IMR-90 (cell line): Measurements from ENCODE around the gene CCM2. TPM values are rescaled to one million over a fixed set of nuclear protein-coding genes. Genes with fewer than 3 reads are reported as not detected.

ENCODE experiments used
- ATAC-seq: fragments of 200-7000 bp; cut with Tn5 transposase; 2 replicates; pipeline ENCODE4 v1.9.1; 2020; ENCODE audit warnings: low read depth, mild to moderate bottlenecking, moderate library complexity
- BruUV-seq: library from RNA; stranded (reverse); fragments of 400-500 nt; replicated peaks from 2 replicates; lab custom pipeline; 2021; lab: Mats Ljungman, UMichigan
- CTCF ChIA-PET: fragments of 300-600 bp; formaldehyde crosslinking; extraction: SDS; loops from one replicate; lab custom pipeline; 2021; ENCODE audit warnings: antibody characterized with exemption; lab: Yijun Ruan, JAX
- POLR2A ChIA-PET: fragments of 300-600 bp; sonication (Branson Sonifier 250); formaldehyde crosslinking; loops from one replicate; lab custom pipeline; 2022; ENCODE audit warnings: antibody characterized with exemption; ENCODE audit not compliant: unreplicated experiment; lab: Charles Lee
- DNase-seq: peaks from one replicate; pipeline ENCODE4 v3.0.0; 2013
- H2AFZ ChIP-seq: replicated peaks from 2 replicates; pipeline ENCODE3; 2013; ENCODE audit warnings: low read length, mild to moderate bottlenecking; ENCODE audit not compliant: poor library complexity
- H2AK5ac ChIP-seq: 2 replicates; pipeline ENCODE4 v1.6.1; 2013; ENCODE audit warnings: low read depth, low read length, inconsistent platforms
- H2AK9ac ChIP-seq: replicated peaks from 2 replicates; pipeline ENCODE3; 2013; ENCODE audit warnings: mild to moderate bottlenecking, low read depth, low read length, moderate library complexity; ENCODE audit not compliant: poor library complexity
- H2BK120ac ChIP-seq: 2 replicates; pipeline ENCODE4 v1.6.1; 2013; ENCODE audit warnings: low read depth, low read length, inconsistent platforms
- H2BK15ac ChIP-seq: 3 replicates; pipeline ENCODE4 v1.6.1; 2013; ENCODE audit warnings: low read depth, low read length, inconsistent platforms
- H2BK20ac ChIP-seq: 2 replicates; pipeline ENCODE4 v1.6.1; 2013; ENCODE audit warnings: low read depth, mild to moderate bottlenecking, inconsistent platforms, low read length, moderate library complexity
- H2BK5ac ChIP-seq: 2 replicates; pipeline ENCODE4 v1.6.1; 2013; ENCODE audit warnings: mild to moderate bottlenecking, low read depth, low read length, inconsistent platforms; ENCODE audit not compliant: poor library complexity, severe bottlenecking
- H3K14ac ChIP-seq: replicated peaks from 2 replicates; pipeline ENCODE4 v1.6.1; 2013; ENCODE audit warnings: low read depth, low read length, inconsistent platforms
- H3K18ac ChIP-seq: 2 replicates; pipeline ENCODE4 v1.6.1; 2013; ENCODE audit warnings: low read depth, low read length, control low read depth
- H3K23ac ChIP-seq: 2 replicates; pipeline ENCODE4 v1.6.1; 2013; ENCODE audit warnings: low read depth, low read length, inconsistent platforms
- H3K27ac ChIP-seq: 2 replicates; pipeline ENCODE4 v1.5.1; 2013; ENCODE audit warnings: mild to moderate bottlenecking, control low read depth, low read length; ENCODE audit not compliant: insufficient read depth
- H3K27me3 ChIP-seq: 2 replicates; pipeline ENCODE4 v1.6.1; 2013; ENCODE audit warnings: low read length; ENCODE audit not compliant: control insufficient read depth, insufficient read depth
- H3K36me3 ChIP-seq: 2 replicates; pipeline ENCODE4 v1.6.1; 2013; ENCODE audit warnings: low read length, mixed read lengths; ENCODE audit not compliant: control insufficient read depth, insufficient read depth
- H3K4ac ChIP-seq: 2 replicates; pipeline ENCODE4 v1.6.1; 2013; ENCODE audit warnings: low read depth, low read length, inconsistent platforms
- H3K4me1 ChIP-seq: 2 replicates; pipeline ENCODE4 v1.6.1; 2013; ENCODE audit warnings: low read length, mixed read lengths; ENCODE audit not compliant: control insufficient read depth, insufficient read depth
- H3K4me2 ChIP-seq: 2 replicates; pipeline ENCODE4 v1.6.1; 2013; ENCODE audit warnings: low read depth, mild to moderate bottlenecking, control low read depth, low read length, moderate library complexity
- H3K4me3 ChIP-seq: 2 replicates; pipeline ENCODE4 v1.5.1; 2013; ENCODE audit warnings: low read depth, mild to moderate bottlenecking, control low read depth, low read length, moderate library complexity; ENCODE audit not compliant: insufficient read depth
- H3K56ac ChIP-seq: 2 replicates; pipeline ENCODE4 v1.6.1; 2013; ENCODE audit warnings: low read length, inconsistent platforms; ENCODE audit not compliant: insufficient read depth; ENCODE audit errors: extremely low read depth
- H3K79me1 ChIP-seq, 2 experiments: 2 replicates each; pipeline ENCODE4 v1.6.1; 2013; ENCODE audit warnings: low read length in 2 of 2, inconsistent platforms in 1 of 2, low read depth in 1 of 2
- H3K9ac ChIP-seq: 2 replicates; pipeline ENCODE4 v1.6.1; 2013; ENCODE audit warnings: low read depth, low read length, control low read depth
- H3K9me1 ChIP-seq: 2 replicates; pipeline ENCODE4 v1.6.1; 2013; ENCODE audit warnings: low read length, inconsistent platforms; ENCODE audit not compliant: insufficient read depth
- H3K9me3 ChIP-seq: 2 replicates; pipeline ENCODE4 v1.6.1; 2013; ENCODE audit warnings: low read length; ENCODE audit not compliant: control insufficient read depth, insufficient read depth
- H4K20me1 ChIP-seq: 2 replicates; pipeline ENCODE4 v1.6.1; 2013; ENCODE audit warnings: low read length, inconsistent platforms; ENCODE audit not compliant: insufficient read depth
- H4K5ac ChIP-seq: 2 replicates; pipeline ENCODE4 v1.6.1; 2013; ENCODE audit warnings: mild to moderate bottlenecking, low read depth, low read length, control low read depth
- H4K8ac ChIP-seq, 2 experiments: 2 replicates each; pipeline ENCODE4 v1.6.1; 2013; ENCODE audit warnings: low read depth in 2 of 2, low read length in 2 of 2, control low read depth in 1 of 2, inconsistent platforms in 1 of 2
- H4K91ac ChIP-seq: 2 replicates; pipeline ENCODE4 v1.6.1; 2013; ENCODE audit warnings: low read depth, low read length, inconsistent platforms; ENCODE audit not compliant: insufficient read depth
- BHLHE40 ChIP-seq: fragments of 150-350 bp; IDR thresholded peaks from 2 replicates; pipeline ENCODE4 v1.6.1; 2016; ENCODE audit warnings: mild to moderate bottlenecking, low read depth, low read length
- CEBPB ChIP-seq: IDR thresholded peaks from 2 replicates; pipeline ENCODE4 v1.6.1; 2012; ENCODE audit warnings: low read depth, low read length, improper control_type of control experiment
- CHD1 ChIP-seq: IDR thresholded peaks from 2 replicates; pipeline ENCODE4 v1.6.1; 2012; ENCODE audit warnings: low read depth, low read length, improper control_type of control experiment
- ELK1 ChIP-seq: fragments of 150-350 bp; IDR thresholded peaks from 2 replicates; pipeline ENCODE4 v1.6.1; 2016; ENCODE audit warnings: low read depth, mild to moderate bottlenecking, low read length, moderate library complexity, borderline replicate concordance
- FOS ChIP-seq: fragments of 150-350 bp; IDR thresholded peaks from 2 replicates; pipeline ENCODE4 v1.6.1; 2016; ENCODE audit warnings: low read depth, low read length
- MAFK ChIP-seq: IDR thresholded peaks from 2 replicates; pipeline ENCODE4 v1.6.1; 2012; ENCODE audit warnings: low read depth, low read length, improper control_type of control experiment
- MAZ ChIP-seq: IDR thresholded peaks from 2 replicates; pipeline ENCODE4 v1.6.1; 2012; ENCODE audit warnings: low read depth, mild to moderate bottlenecking, low read length, improper control_type of control experiment, moderate library complexity, borderline replicate concordance
- MXI1 ChIP-seq: IDR thresholded peaks from 2 replicates; pipeline ENCODE4 v1.6.1; 2012; ENCODE audit warnings: low read depth, mild to moderate bottlenecking, low read length, moderate library complexity, borderline replicate concordance
- NFE2L2 ChIP-seq: fragments of 150-350 bp; IDR thresholded peaks from 2 replicates; pipeline ENCODE4 v1.6.1; 2016; ENCODE audit warnings: low read depth, mild to moderate bottlenecking, low read length
- POLR2A ChIP-seq: IDR thresholded peaks from 2 replicates; pipeline ENCODE4 v1.6.1; 2012; ENCODE audit warnings: mild to moderate bottlenecking, low read depth, low read length
- RAD21 ChIP-seq: IDR thresholded peaks from 2 replicates; pipeline ENCODE4 v1.6.1; 2012; ENCODE audit warnings: low read length, improper control_type of control experiment
- RCOR1 ChIP-seq: IDR thresholded peaks from 2 replicates; pipeline ENCODE4 v1.6.1; 2012; ENCODE audit warnings: mild to moderate bottlenecking, low read length, improper control_type of control experiment; ENCODE audit not compliant: insufficient replicate concordance
- RFX5 ChIP-seq: IDR thresholded peaks from 2 replicates; pipeline ENCODE4 v1.8.0; 2012; ENCODE audit warnings: low read depth, mild to moderate bottlenecking, low read length, moderate library complexity
- SMC3 ChIP-seq: fragments of 150-350 bp; IDR thresholded peaks from 2 replicates; pipeline ENCODE4 v1.6.1; 2016; ENCODE audit warnings: low read depth, mild to moderate bottlenecking, antibody characterized with exemption, low read length, moderate library complexity
- USF2 ChIP-seq: fragments of 150-350 bp; IDR thresholded peaks from 2 replicates; pipeline ENCODE4 v1.6.1; 2017; ENCODE audit warnings: mild to moderate bottlenecking, antibody characterized with exemption, low read length, low read depth
- WGBS, 2 experiments: methylation state at CpG; one replicate each; pipeline versions ENCODE4 v1.1.5 to v1.1.7; 2013; ENCODE audit warnings: missing lambda C conversion rate in 2 of 2; ENCODE audit not compliant: insufficient read length in 1 of 2; ENCODE audit errors: extremely low coverage in 2 of 2; 5-methylcytosine and 5-hydroxymethylcytosine counted together
- dilution Hi-C: fragments of 300-500 bp; cut with HindIII; formaldehyde crosslinking; loops from one replicate; pipeline ENCODE4 v1.14.3; 2018; ENCODE audit warnings: low sequenced_read_pairs; ENCODE audit not compliant: unreplicated experiment
- in situ Hi-C: fragments of 300-500 bp; cut with MboI; formaldehyde crosslinking; loops from 3 replicates; pipeline ENCODE4 v1.14.3; 2019; ENCODE audit warnings: low sequenced_read_pairs, inconsistent platforms, mixed read lengths
- intact Hi-C: fragments of 100-400 bp; cut with micrococcal nuclease; formaldehyde crosslinking; loops from 2 replicates; pipeline ENCODE4 v1.10.0; 2022
- polyA plus RNA-seq, 3 experiments: library from polyadenylated mRNA; depleted of rRNA; stranded (reverse); fragments of >200 nt; gene quantifications; 2 replicates each; pipeline ENCODE4 v1.2.3, GENCODE V29; 2012; ENCODE audit warnings: low replicate concordance in 1 of 3
- total RNA-seq: library from RNA; depleted of rRNA; stranded (reverse); fragments of >200 nt; gene quantifications from 2 replicates; pipeline ENCODE4 v1.2.3, GENCODE V29; 2012
- TF ChIP-seq, protein P1 (sequence below): conservative IDR thresholded peaks from 2 replicates; pipeline ENCODE4 v1.5.1; 2012; ENCODE audit warnings: mild to moderate bottlenecking, low read depth, low read length, improper control_type of control experiment

CCM2 gene
- total and polyA plus RNA-seq, 2 of the 4 experiments (the other 2 are of a cell fraction), result 65.2 to 78.5 TPM

- H3K23ac ChIP-seq, result no peak overlapping the region
- H2BK5ac ChIP-seq, result no peak overlapping the region
- H3K4me1 ChIP-seq, result no peaks in the 10 kb centered on the region
- no peaks in the 10 kb centered on the region for H3K27me3 ChIP-seq
- H3K9ac ChIP-seq, result no peak overlapping the region
- DNase-seq (no peak), ATAC-seq (no peak)
- peaks cover 11% of the 10 kb centered on the region for H3K36me3 ChIP-seq
- no peak overlapping the region for H4K8ac ChIP-seq
- H3K18ac ChIP-seq, result no peak overlapping the region
- peaks cover 16% of the 10 kb centered on the region; the same call in 1 of the 2 replicates for H4K20me1 ChIP-seq
- intact Hi-C loops (no loop called here), in situ Hi-C loops (no loop called here), dilution Hi-C loops (no loop called here)
- peaks cover 23 to 58% of the 10 kb centered on the region in 2 experiments for H3K79me1 ChIP-seq
- H2BK120ac ChIP-seq, result no peak overlapping the region
- no peak overlapping the region for H2BK20ac ChIP-seq
- no peak overlapping the region for H2AK9ac ChIP-seq
- H3K9me1 ChIP-seq, result peaks cover 6% of the 10 kb centered on the region; the same call in 1 of the 2 replicates
- no peaks in the 10 kb centered on the region for H3K9me3 ChIP-seq
- ChIA-PET CTCF (no interaction called here), POLR2A (no interaction called here)
- no TSS peak for BruUV-seq
- no peak overlapping the region for H3K14ac ChIP-seq
- no peak overlapping the region for H3K4me3 ChIP-seq
- TF ChIP-seq CHD1 (no peak), POLR2A (no peak), FOS (no peak), RFX5 (no peak), MAFK (no peak), RAD21 (no peak), ELK1 (no peak), MAZ (no peak), SMC3 (no peak), NFE2L2 (no peak), CEBPB (no peak), USF2 (no peak), MXI1 (no peak), BHLHE40 (no peak), RCOR1 (no peak)
- TF ChIP-seq, protein P1, sequence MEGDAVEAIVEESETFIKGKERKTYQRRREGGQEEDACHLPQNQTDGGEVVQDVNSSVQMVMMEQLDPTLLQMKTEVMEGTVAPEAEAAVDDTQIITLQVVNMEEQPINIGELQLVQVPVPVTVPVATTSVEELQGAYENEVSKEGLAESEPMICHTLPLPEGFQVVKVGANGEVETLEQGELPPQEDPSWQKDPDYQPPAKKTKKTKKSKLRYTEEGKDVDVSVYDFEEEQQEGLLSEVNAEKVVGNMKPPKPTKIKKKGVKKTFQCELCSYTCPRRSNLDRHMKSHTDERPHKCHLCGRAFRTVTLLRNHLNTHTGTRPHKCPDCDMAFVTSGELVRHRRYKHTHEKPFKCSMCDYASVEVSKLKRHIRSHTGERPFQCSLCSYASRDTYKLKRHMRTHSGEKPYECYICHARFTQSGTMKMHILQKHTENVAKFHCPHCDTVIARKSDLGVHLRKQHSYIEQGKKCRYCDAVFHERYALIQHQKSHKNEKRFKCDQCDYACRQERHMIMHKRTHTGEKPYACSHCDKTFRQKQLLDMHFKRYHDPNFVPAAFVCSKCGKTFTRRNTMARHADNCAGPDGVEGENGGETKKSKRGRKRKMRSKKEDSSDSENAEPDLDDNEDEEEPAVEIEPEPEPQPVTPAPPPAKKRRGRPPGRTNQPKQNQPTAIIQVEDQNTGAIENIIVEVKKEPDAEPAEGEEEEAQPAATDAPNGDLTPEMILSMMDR, result no peak
- no peak overlapping the region for H2BK15ac ChIP-seq
- no peak overlapping the region for H4K91ac ChIP-seq
- H3K4ac ChIP-seq, result no peak overlapping the region
- H2AFZ ChIP-seq, result no peak overlapping the region
- H3K56ac ChIP-seq, result no peak overlapping the region
- H3K4me2 ChIP-seq, result no peak overlapping the region
- no peak overlapping the region for H3K27ac ChIP-seq
- WGBS, 2 experiments, result 60% methylated on average over 1 of the region's 2 CpGs; no CpG with 5 or more reads in 1 of the 2 experiments
- no peak overlapping the region for H4K5ac ChIP-seq
- no peak overlapping the region for H2AK5ac ChIP-seq
These were observed 50.2 kb downstream of the CCM2 start for GRCh38 chr7:45050198-45050597.
